Lower leg skin (tissue), 4 donors: Measurements from ENCODE around the gene XYLT1. TPM values are rescaled to one million over a fixed set of nuclear protein-coding genes. Genes with fewer than 3 reads are reported as not detected.

Experiments
- DNase-seq, 2 donors: peaks; one replicate each; pipeline ENCODE4 v3.0.0-alpha.2; 2019; ENCODE audit warnings: low spot score in 2 of 2
- H3K4me3 ChIP-seq: fragments of 200-600 bp; sonication (generic); 2 replicates; pipeline ENCODE4 v1.5.1; 2017; ENCODE audit warnings: mild to moderate bottlenecking, low read depth; ENCODE audit not compliant: poor library complexity, severe bottlenecking
- CTCF ChIP-seq, 3 donors: fragments of 450-650 bp; IDR thresholded peaks; one replicate each; pipeline ENCODE4 v1.5.1; 2016; ENCODE audit warnings: antibody characterized with exemption in 3 of 3, mild to moderate bottlenecking in 3 of 3, moderate library complexity in 2 of 3
- POLR2A ChIP-seq, 2 donors: fragments of 450-650 bp; IDR thresholded peaks; one replicate each; pipeline ENCODE4 v1.6.1; 2016 to 2017; ENCODE audit warnings: antibody characterized with exemption in 2 of 2, mild to moderate bottlenecking in 1 of 2, moderate library complexity in 1 of 2
- WGBS, 2 donors: methylation state at CpG; one replicate each; pipeline ENCODE4 v1.1.5; 2018; 5-methylcytosine and 5-hydroxymethylcytosine counted together
- intact Hi-C: fragments of 100-400 bp; cut with DNase I; formaldehyde crosslinking; loops from one replicate; pipeline ENCODE4 v1.15.0; 2023; ENCODE audit warnings: low total_unique reads
- total RNA-seq, 4 donors: library from RNA; depleted of rRNA; stranded (reverse); fragments of >200 nt; gene quantifications; one replicate each; pipeline ENCODE4 v1.1.0, GENCODE V29; 2016

Gene XYLT1
- total RNA-seq, 4 donors from 2014 or later, result 17.2 to 20.3 (median 19.7) TPM

GRCh38 chr16:17364319-17365210 lies 106.2 kb downstream of the XYLT1 start:
- TF ChIP-seq CTCF (IDR thresholded peaks at IDR 0.05), result no peak
- TF ChIP-seq POLR2A (IDR thresholded peaks at IDR 0.05), result no peak
- no peak overlapping the region for H3K4me3 ChIP-seq
- WGBS, 2 donors, result 19 to 21% methylated on average over 18 of the region's 18 CpGs
- intact Hi-C loops, result no loop called here
- no peak for DNase-seq

GRCh38 chr16:17362946-17363345 lies 107.8 kb downstream of the XYLT1 start:
- intact Hi-C loops, result no loop called here
- no peak overlapping the region for H3K4me3 ChIP-seq
- no peak for DNase-seq
- 82 to 91% methylated on average over 4 of the region's 4 CpGs for WGBS, 2 donors
- TF ChIP-seq CTCF (IDR thresholded peaks at IDR 0.05), result no peak
- no peak for TF ChIP-seq POLR2A (IDR thresholded peaks at IDR 0.05)

- intact Hi-C loops, result no loop called here
- H3K4me3 ChIP-seq, result no peak overlapping the region
- TF ChIP-seq POLR2A (IDR thresholded peaks at IDR 0.05) (no peak), CTCF (IDR thresholded peaks at IDR 0.05) (no peak)
- no peak for DNase-seq
- 94 to 95% methylated on average over 5 of the region's 5 CpGs for WGBS, 2 donors
Measured at GRCh38 chr16:17362183-17362582, 108.6 kb downstream of the XYLT1 start.

- TF ChIP-seq CTCF (IDR thresholded peaks at IDR 0.05) (no peak), POLR2A (IDR thresholded peaks at IDR 0.05) (no peak)
- intact Hi-C loops, result no loop called here
- DNase-seq, result no peak
- H3K4me3 ChIP-seq, result no peak overlapping the region
- WGBS, 2 donors, result 87 to 91% methylated on average over 7 of the region's 7 CpGs
Measured at GRCh38 chr16:17360693-17361122, 110.1 kb downstream of the XYLT1 start.

- TF ChIP-seq POLR2A (IDR thresholded peaks at IDR 0.05) (no peak), CTCF (IDR thresholded peaks at IDR 0.05) (no peak)
- WGBS, 2 donors, result 38 to 61% methylated on average over 5 of the region's 5 CpGs
- no peak overlapping the region for H3K4me3 ChIP-seq
- DNase-seq, result no peak
- intact Hi-C loops, result no loop called here
Measured at GRCh38 chr16:17359788-17360390, 110.9 kb downstream of the XYLT1 start.
